ENCODE measurements around the gene REC8.

Gene REC8

GRCh38 chr14:24133735-24134134 is 38.1 kb upstream of the REC8 start:
- no peak overlapping the region for H3K4me3 ChIP-seq (ENCODE audit: low read length)
- no peak for DNase-seq (ENCODE audit: low read depth)
- TF ChIP-seq, protein P1, sequence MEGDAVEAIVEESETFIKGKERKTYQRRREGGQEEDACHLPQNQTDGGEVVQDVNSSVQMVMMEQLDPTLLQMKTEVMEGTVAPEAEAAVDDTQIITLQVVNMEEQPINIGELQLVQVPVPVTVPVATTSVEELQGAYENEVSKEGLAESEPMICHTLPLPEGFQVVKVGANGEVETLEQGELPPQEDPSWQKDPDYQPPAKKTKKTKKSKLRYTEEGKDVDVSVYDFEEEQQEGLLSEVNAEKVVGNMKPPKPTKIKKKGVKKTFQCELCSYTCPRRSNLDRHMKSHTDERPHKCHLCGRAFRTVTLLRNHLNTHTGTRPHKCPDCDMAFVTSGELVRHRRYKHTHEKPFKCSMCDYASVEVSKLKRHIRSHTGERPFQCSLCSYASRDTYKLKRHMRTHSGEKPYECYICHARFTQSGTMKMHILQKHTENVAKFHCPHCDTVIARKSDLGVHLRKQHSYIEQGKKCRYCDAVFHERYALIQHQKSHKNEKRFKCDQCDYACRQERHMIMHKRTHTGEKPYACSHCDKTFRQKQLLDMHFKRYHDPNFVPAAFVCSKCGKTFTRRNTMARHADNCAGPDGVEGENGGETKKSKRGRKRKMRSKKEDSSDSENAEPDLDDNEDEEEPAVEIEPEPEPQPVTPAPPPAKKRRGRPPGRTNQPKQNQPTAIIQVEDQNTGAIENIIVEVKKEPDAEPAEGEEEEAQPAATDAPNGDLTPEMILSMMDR (conservative IDR thresholded peaks at IDR 0.05; ENCODE audit: low read length) = no peak

DNA sequence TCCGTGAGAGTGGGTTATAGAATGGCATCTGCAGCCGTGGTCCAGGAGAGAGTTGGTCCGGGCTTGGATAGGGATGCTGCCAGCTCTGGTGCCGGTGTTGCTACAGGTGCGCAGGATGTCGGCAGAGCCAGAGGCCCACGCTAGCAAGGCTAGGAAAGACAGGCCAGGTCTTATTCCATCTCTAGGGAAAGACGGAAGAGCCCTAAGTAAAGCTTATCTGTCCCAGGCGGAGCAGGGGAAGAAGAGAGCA is 36.4 kb upstream of the REC8 start:
- peak overlapping the region; percentile 79 for H3K4me3 ChIP-seq (ENCODE audit: low read length)
- DNase-seq (ENCODE audit: low read depth) = no peak
- TF ChIP-seq, protein P1 (conservative IDR thresholded peaks at IDR 0.05; ENCODE audit: low read length) = no peak

GRCh38 chr14:24135834-24136683 is 35.8 kb upstream of the REC8 start, which contains the start of gene PSME1:
PSME1 (plus strand) TSS chr14:24136194; CDS start chr14:24136263, 69 bp downstream.
- TF ChIP-seq, protein P1 (conservative IDR thresholded peaks at IDR 0.05; ENCODE audit: low read length) = no peak
- H3K4me3 ChIP-seq (ENCODE audit: low read length) = peak within 1 kb of the TSS; percentile 79
- peak; percentile 80 for DNase-seq (ENCODE audit: low read depth)

DNA sequence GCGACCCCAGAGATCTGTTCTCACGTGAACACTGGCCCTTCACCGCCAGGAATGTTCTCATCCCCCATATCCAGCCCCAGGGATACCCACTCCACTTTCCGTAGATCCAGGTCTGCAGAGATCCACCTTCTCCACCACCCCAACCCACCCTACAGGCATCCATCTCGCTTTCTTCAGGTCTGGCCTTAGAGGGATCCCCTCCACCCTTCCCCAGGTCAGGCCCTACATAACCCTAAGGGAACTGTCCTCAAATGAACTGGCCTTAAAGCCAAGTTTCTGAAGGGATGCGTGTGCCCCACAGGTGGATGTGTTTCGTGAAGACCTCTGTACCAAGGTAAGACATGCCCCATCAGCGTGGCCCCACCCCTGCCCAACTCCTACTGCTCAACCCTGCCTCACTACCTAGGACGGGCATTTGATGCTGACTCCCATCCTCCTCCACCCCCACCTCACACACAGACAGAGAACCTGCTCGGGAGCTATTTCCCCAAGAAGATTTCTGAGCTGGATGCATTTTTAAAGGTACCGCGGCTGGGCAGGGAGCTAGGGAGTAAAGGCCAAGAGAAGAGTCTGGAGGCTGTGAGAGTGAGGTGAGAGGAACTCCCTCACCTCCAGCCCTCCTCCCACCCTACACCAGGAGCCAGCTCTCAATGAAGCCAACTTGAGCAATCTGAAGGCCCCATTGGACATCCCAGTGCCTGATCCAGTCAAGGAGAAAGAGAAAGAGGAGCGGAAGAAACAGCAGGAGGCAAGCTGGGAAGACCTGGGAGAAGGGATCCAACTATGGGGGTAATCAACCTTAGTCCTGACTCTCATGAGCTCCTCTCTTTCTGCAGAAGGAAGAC is 35.0 kb upstream of the REC8 start:
- H3K4me3 ChIP-seq (ENCODE audit: low read length) = peak overlapping the region; percentile 79
- TF ChIP-seq, protein P1 (conservative IDR thresholded peaks at IDR 0.05; ENCODE audit: low read length) = no peak
- DNase-seq (ENCODE audit: low read depth) = no peak

DNA sequence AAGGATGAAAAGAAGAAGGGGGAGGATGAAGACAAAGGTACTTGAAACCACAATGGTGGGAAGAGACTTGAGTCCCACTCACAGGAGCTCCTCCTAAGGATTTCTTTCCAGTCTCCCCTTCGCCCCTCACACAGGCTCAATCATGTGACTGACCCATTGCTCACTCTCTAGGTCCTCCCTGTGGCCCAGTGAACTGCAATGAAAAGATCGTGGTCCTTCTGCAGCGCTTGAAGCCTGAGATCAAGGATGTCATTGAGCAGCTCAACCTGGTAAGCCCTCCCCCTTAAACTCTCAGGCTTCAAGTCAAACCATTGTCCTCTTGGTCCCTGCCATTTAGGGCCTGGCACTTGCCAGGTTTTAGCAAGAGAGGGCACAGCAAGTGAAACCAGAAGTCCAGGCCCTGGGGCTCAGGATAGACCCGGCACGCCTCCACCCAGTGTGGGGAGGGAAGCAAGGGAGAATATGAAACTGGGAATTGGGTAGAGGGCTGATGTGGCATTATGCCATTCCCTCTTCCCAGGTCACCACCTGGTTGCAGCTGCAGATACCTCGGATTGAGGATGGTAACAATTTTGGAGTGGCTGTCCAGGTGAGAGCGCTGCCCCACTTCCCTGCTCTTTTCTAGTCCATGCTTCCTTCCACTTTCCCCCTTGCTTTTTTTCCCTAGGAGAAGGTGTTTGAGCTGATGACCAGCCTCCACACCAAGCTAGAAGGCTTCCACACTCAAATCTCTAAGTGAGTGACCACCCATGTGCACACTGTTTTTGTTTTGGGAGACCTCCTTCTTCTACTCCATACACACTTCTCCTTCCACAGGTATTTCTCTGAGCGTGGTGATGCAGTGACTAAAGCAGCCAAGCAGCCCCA is 34.1 kb upstream of the REC8 start:
- no peak for DNase-seq (ENCODE audit: low read depth)
- TF ChIP-seq, protein P1 (conservative IDR thresholded peaks at IDR 0.05; ENCODE audit: low read length) = no peak
- H3K4me3 ChIP-seq (ENCODE audit: low read length) = peak overlapping the region; percentile 79

DNA sequence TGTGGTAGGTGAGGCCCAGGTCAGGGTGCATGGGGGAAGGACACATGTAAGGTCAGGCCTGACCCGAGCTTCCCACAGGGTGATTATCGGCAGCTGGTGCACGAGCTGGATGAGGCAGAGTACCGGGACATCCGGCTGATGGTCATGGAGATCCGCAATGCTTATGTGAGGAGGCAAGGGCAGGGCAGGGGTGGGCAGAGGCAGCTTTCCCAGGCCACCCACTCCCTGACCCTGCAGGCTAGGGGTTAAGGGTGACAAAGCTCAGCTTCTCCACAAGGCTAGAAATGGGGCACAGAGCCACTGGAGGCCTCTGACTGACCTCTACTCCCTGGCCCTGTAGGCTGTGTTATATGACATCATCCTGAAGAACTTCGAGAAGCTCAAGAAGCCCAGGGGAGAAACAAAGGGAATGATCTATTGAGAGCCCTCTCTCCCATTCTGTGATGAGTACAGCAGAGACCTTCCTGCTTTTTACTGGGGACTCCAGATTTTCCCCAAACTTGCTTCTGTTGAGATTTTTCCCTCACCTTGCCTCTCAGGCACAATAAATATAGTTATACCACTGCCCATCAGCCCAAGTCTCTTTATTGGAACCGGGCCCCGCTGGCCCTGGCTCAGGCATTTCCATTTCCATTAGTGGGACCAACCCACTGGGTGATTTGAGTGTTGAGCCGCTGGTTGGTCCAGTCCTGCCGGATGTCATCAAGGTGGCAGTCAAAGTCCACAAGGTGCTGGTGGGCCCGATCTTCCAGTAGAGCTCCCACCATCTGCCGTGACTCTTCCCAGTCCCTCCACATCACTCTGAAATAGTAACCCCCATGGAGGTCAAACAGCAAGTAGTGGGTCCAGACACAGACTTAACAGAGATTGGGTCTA is 33.2 kb upstream of the REC8 start:
- TF ChIP-seq, protein P1 (conservative IDR thresholded peaks at IDR 0.05; ENCODE audit: low read length) = no peak
- H3K4me3 ChIP-seq (ENCODE audit: low read length) = no peak overlapping the region
- DNase-seq (ENCODE audit: low read depth) = no peak

Data from AG10803 (cell line).